ENCODE results near the gene TCTN3.

DNA sequence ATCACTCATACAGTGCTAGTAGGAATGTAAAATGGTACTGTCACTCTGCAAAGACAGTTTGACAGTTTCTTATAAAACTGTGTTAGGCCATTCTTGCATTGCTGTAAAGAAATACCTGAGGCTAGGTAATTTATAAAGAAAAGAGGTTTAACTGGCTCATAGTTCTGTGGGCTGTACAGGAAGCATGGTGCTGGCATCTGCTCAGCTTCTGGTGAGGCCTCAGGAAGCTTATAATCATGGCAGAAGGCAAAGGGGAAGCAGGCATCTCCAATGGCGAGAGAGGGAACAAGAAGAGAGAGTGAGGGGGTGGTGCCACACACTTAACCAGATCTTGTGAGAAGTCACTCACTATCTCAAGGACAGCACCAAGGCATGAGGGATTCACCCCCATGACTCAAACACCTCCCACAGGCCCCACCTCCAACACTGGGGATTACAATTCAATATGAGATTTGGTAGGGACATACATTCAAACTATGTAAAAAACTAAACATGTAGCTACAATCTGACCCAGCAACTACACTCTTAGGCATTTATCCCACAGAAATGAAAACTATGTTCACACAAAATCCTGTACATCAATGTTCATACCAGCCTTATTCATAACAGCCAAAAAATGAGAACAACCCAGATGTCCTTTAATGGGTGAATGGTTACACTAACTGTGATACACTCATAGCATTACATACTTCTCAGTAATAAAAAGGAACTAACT is 42.2 kb downstream of the TCTN3 start:
- TF ChIP-seq SMC3 (IDR thresholded peaks at IDR 0.05; ENCODE audit: low read depth, low read length) (no peak), BHLHE40 (IDR thresholded peaks at IDR 0.05; ENCODE audit: low read depth, low read length) (no peak), POLR2A (IDR thresholded peaks at IDR 0.05; ENCODE audit: low read depth, low read length) (no peak), MAZ (IDR thresholded peaks at IDR 0.05; ENCODE audit: borderline replicate concordance, low read depth, low read length) (no peak), CTCF (conservative IDR thresholded peaks at IDR 0.05; ENCODE audit: low read depth, low read length) (no peak), CEBPB (IDR thresholded peaks at IDR 0.05; ENCODE audit: low read depth, low read length) (no peak), RFX5 (IDR thresholded peaks at IDR 0.05; ENCODE audit: low read depth, low read length) (no peak), MXI1 (IDR thresholded peaks at IDR 0.05; ENCODE audit: borderline replicate concordance, low read depth, low read length) (no peak), FOS (IDR thresholded peaks at IDR 0.05; ENCODE audit: low read depth, low read length) (no peak), MAFK (IDR thresholded peaks at IDR 0.05; ENCODE audit: low read depth, low read length) (no peak), USF2 (IDR thresholded peaks at IDR 0.05; ENCODE audit: low read depth, low read length) (no peak), CHD1 (IDR thresholded peaks at IDR 0.05; ENCODE audit: low read depth, low read length) (no peak), RCOR1 (IDR thresholded peaks at IDR 0.05; ENCODE audit: insufficient replicate concordance, low read length) (no peak), RAD21 (IDR thresholded peaks at IDR 0.05; ENCODE audit: low read length) (no peak)
